GM20431 (cell line): ENCODE measurements around the gene MATN3.

ENCODE experiments used
- in situ Hi-C: fragments of 300-500 bp; cut with MseI, MboI; formaldehyde crosslinking; loops from one replicate; pipeline ENCODE4 v1.15.0; 2020; ENCODE audit warnings: low sequenced_read_pairs; ENCODE audit not compliant: unreplicated experiment

Gene MATN3

DNA sequence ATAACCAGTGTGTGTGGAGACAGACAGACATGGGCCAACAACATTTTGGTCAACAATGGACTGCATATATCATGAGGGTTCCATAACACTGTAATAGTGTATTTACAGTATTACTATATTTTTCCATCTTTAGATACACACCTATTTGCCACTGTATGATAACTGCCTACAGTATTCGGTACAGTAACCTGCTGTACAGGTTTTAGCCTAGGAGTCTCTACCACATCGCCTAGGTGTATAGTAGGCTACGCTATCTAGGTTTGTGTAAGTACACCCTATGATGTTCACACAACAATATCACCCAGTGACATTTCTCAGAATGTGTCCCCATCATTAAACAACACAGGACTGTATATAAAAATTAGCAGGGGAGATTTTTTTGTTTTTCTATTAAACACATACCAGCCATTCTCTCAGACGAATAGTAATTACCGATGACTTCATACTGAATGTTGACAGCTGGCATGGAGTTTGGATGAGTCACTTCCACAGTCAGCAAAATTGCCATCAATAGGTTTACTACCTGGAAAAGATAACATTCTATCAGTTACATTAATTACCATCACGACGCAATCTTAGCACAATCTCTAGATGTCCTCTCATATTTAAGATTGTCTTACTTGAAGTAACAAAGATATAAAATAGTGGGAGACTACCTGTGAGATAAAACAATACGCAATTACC lies 28.2 kb upstream of the MATN3 start:
- in situ Hi-C loops, result no loop called here

DNA sequence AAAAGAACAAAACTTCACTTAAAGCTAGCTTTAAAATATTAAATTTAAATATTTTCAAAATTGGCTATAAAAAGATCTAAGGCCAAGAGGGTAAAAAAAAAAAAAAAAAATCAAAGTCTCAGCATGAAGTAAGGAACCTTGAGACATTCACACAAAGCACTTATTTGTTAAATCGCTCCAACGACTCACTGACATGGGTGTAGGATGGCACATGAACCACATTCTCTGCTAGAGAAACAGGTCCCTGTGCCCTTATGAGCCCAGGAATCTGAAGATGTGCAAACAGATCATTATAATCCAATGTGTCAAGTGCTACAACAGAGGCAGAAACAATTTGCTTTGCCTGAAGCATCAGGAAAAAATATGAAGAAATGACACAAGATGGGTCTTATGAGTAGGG lies 25.2 kb upstream of the MATN3 start:
- in situ Hi-C loops, result no loop called here

DNA sequence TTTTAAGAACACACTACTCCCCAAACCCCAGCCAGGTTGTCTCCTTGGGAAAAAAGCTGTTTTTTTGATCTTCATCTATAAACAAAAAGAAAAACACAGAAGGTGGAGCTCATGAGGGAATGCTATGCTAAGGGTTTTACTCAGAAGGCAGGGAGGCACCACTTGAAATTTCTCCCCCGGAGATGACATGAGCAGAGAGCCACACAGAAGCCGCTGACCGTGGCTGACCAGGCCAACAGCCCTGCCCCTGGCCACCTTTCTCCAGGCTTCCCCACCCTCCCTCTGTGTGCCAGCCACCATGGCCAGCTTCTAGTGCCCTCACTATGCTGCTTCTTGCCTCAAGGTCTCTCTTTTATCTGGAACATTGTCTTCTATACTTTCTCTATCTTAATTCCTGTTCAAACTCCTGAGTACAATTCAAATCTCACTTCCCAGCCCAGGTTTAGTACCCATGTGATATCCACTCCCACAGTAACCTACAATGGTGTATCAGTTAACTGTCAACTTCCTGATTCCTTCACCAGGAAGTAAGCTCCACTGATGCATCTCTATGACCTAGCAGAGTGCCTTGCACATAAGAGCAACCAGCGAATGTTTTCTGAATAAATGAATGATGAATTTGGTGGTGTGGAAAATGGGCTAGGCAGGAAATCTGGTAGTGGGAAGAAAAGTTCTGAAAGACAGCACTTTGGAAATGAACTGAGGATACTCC lies 23.6 kb upstream of the MATN3 start:
- in situ Hi-C loops, result no loop called here

DNA sequence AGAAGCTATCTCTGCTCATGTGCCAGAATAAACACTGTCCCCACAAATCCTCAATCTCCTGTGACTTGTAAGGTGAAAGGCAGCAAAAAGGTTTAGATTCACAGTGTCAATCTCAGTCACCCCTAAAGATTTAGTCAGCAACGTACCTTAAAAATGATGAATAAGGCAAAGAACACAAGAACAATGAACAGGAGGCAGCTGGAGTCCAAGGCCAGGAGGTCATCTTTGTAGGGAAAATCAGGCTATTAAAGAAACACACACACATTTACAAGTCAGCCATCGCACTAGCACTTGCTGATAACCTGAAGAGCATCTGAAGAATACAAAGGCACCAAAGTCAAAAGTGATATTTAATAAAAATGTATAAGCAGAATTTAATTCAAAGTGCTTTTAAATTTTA lies 22.4 kb upstream of the MATN3 start:
- in situ Hi-C loops, result no loop called here

DNA sequence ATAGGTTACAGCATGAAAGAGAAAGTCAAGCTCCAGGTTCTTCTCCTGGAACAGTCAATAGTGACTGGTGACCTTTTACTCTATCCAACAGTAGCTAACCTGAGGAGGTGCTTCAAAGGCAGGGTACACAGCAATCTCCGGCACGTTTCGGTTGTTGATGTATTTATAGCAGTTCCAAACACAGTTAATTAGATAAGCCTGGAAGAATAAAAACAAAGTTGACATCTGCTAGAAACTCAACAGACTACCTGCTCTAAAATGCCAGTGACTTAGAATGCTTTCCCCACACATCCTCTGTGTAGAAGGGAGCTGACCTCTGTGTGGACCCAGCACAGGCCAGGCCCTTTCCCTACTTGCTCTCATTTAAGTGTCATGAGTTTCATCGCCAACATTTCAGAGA lies 21.8 kb upstream of the MATN3 start:
- in situ Hi-C loops, result no loop called here

DNA sequence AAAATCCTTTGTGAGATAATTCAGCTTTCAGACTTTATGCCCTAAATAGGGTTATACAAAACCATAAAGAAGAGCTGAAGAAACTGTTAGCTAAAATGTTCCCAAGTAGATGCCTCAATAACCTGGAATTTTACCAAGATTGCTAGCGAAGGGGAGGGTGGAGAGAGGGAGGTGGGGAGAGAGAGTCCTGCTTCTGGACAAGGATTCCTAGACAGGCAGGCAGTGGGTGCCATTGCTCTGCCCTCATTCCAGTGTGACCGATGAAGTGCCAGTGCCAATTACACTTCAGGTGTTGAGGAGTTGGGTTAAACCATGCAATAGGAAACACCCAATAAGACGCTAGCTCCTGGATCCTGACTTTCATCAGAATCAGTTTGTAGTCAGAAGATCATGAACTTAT lies 20.9 kb upstream of the MATN3 start:
- in situ Hi-C loops, result no loop called here

DNA sequence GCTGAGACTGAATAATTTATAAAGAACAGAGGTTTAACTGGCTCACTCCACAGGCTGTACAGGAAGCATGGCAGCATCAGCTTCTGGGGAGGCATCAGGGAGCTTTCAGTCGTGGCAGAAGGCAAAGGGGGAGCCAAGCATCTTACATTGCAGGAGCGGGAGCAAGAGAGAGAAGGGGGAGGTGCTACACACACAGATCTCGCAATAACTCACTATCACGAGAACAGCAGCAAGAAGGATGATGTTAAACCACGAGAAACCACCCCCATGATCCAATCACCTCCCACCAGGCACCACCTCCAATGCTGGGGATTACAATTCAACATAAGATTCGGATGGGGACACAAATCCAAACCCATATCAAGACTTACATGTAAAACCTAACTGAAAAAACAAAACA lies 17.8 kb upstream of the MATN3 start:
- in situ Hi-C loops, result no loop called here

DNA sequence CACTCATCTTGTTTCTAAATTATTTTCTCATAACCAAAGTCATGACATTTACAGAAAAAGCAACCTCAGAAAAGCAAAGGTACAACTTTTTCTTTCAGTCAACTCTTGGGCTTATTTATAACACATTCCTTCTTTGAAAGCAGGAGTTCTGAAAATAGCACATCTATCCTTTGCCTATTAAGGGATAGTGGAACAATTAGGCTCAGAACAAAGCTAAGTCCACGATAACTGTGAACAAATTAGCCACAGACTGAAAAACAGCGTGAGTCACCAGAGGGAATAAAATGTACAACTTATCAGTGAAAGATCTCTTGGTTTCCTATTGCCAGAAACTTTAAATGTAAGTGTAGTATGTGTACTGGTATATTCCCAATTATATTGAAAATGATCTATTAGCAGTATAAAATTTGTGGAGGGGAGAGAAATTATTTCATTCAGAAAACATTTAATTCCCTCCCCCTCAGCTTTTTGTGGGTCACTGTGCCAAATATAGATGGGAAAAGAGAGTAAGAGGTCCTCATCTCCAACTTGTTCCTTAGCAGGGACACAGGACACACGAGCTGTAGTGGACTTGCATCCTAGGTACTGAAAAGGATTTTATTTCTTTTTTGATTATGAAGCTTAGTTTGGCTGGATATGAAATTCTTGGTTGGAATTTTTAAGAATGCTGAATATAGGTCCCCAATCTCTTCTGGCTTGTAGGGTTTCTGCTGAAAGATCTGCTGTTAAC lies 15.4 kb upstream of the MATN3 start:
- in situ Hi-C loops, result no loop called here

DNA sequence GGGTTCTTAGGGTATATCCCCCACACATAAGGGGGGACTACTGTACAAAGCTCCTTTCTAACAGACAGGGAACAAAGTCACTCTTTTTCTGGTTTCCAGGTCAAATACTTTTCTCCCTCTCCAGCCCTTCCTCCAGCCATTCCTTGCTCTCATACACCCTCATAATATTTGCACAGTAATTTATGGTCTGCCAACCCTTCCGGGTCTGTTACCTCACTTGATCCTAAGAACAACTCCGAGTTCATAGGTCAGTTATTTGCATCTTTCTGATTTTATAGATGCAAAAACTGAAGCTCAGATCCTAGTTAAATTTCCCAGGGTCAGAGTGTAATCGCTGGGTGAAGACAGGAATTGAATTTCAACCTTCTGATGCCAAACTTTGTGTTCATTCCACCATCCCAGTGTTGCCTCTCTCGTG lies 14.8 kb upstream of the MATN3 start:
- in situ Hi-C loops, result no loop called here

DNA sequence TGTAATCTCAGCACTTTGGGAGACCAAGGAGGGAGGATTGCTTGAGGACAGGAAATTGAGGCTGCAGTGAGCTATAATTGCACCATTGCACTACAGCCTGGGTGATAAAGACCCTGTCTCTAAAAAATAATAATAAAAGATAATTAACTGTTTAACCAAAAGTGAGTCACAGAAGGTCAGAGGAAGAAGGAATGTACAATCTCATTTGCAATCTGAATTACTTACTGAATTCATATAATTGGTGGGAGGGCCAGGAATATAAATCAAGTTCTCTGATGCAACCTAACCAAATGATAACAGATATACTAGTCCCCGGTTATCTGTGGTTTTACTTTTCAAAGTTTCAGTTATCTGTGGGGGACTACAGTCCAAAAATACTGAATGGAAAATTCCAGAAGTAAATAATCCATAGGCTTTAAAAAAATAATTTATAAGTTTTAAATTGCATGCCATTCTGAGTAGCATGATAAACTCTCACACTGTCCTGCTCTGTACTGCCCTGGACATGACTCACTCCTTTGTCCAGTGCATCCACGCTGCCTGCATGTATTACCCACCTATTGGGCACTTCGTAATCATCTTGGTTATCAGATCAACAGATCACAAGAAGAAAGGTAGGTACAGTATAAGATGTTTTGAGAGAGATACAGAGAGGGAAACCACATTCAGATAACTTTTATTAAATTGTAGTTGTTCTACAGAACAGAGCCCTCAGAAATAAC lies 12.8 kb upstream of the MATN3 start:
- in situ Hi-C loops, result no loop called here

DNA sequence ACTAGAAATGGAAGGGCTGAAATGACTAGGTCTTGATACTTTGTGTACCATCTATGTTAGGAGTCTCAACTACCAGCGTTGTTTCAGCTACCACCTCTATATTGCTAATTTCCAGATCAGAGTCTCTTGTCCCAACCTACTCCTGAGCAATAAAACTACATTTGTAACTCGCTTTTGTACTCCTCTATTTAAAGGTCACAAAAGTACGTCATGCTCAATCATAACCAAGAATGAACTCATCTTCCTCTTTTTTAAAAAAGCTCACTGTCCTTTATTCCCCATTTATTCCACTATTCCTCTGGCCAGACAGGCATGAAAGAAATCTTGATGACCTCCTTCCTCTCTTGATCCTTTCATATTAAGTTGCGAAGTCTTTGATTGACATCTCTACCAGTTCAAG lies 11.2 kb upstream of the MATN3 start:
- in situ Hi-C loops, result no loop called here

DNA sequence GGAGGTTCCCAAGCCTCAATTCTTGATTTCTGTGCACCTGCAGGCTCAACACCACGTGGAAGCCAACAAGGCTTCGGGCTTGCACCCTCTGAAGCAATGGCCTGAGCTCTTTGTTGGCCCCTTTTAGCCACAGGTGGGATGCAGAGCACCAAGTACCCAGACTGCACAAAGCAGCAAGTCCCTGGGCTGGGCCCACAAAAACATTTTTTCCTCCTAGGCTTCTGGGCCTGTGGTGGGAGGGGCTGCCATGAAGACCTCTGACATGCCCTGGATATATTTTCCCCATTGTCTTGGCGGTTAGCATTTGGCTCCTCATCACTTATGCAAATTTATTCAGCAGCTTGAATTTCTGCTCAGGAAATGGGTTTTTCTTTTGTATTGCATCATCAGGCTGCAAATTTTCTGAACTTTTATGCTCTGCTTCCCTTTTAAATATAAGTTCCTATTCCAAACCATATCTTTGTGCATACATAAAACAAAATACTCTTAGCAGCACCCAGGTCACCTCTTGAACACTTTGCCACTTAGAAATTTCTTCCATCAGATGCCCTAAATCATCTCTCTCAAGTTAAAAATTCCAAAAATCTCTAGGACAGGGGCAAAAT lies 9.0 kb upstream of the MATN3 start:
- in situ Hi-C loops, result no loop called here

DNA sequence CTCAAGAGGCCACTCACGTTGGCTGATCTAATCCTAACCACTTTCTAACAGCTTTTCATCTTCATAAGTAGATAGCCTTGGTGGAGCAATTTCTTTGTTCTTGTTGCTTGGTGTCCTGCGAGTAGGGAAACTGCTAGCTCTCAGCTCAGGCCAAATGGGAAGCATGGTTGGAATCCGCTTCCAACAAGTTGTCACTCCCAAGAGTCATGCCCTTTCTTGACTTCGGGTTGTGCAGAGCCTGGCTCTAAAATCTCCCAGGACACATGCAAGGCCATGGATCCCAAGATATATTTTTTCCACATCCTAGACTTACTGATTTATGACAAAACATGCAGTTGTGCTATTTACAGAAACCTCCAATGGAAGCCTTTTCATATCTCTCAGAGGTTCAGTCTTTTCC lies 7.3 kb upstream of the MATN3 start:
- in situ Hi-C loops, result loop anchor here (10.0 kb wide), 1 partner anchor 75 kb away; no protein-coding TSS in a partner anchor

DNA sequence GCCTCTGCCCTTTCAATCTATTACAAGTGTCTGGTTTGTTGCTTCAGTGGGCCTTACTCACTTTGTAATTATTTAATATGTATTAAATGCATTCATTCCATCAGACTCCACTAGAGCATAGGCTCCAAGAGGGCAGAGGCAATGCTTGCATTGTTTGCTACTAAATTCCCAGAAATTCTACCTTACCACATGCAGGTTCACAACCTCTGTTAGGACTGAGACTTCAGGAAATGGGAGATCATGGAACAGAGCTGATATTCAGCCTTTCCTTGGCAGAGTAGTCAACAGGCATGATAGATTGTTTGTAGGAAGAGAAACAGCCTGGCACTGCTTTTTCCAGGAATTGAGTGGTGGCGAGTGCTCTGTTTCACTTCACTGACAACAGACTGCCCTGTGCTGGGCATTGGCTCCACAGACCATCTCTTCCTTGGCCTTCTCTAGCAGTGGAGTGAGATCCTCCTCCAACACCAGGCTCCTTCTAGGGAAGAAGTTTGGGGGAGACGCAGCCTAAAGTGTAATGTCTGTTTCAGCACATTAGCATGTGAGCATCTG lies 6.2 kb upstream of the MATN3 start:
- in situ Hi-C loops, result loop anchor here (10.0 kb wide), 1 partner anchor 76 kb away; no protein-coding TSS in a partner anchor

DNA sequence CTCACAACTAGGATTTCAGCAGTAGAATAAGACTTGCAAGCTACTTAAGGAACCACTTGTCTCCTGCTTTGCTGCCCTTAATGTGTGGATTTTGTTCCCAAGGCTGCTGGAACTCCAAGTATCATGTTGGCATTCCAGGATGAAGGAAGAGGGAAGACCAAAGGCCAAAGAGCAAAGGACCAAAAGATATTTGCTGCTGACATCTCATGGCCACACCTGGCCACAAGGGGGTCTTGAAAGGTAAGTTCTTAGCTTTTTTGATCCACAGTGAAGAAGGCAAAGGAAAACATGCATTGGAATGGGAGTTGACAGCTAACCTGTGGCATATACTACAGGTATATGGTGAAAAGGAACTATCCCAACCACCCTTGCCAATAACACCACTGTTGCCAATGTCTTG lies 3.9 kb upstream of the MATN3 start:
- in situ Hi-C loops, result loop anchor here (10.0 kb wide), 1 partner anchor 78 kb away; no protein-coding TSS in a partner anchor

DNA sequence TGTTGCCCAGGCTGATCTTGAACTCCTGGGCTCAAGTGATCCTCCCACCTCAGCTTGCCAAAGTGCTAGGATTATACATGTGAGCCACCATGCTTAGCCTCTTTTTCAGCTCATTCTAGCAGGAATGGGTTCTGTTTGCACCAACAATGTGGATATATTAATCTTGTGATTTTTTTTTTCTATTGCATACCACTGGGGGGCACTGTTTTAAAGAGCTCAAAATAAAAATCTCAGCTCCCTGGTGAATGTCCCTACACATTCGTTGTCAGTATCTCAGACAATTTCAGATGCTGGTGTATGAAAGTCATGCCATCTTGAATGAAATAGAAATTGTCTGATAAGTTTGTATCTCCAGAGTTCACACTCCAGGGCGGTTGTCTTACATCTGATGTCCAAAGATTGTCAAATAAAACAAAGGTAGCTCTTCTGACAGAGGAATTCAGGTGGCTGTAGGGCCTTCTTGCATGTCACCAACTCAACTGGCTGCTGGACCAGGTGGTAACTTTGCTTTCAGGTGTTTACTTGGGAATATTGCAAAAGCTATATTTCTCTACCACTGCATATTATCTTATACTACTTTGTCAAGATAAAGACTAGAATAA lies 3.1 kb upstream of the MATN3 start:
- in situ Hi-C loops, result loop anchor here (10.0 kb wide), 1 partner anchor 79 kb away; no protein-coding TSS in a partner anchor

DNA sequence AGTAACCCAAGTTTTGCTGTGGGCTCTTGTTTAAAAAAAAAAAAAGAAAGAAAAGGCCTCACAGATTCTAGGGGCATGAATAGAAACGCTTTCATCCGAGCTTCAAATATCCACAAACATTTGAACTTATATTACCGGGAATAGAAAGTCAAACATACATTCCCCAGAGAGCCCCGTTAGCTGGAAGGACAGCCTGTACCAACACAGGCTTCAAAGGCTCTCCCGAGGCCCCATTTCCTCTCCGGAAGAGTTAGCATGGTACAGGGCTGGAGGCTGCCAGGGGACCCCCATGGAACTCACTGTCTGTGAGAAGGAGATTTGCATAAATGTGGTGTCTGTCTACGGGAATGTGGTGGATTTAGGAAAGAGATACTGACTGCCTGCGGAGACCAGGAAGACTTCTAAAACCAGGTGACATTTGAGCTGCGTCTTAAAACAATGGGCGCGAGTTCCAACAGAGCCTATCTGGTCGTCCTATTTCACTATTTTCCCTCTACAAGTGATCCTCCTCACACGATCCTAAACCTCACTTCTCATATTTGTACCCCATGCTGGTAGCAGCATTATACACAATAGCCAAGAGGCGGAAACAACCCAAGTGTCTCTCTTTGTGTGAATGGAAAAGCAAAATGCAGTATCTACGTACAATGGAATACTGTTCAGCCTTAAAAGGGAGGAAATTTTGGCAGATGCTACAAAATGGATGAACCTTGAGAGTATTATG lies 820 bp upstream of the MATN3 start:
- in situ Hi-C loops, result loop anchor here (10.0 kb wide), 1 partner anchor 82 kb away; no protein-coding TSS in a partner anchor

DNA sequence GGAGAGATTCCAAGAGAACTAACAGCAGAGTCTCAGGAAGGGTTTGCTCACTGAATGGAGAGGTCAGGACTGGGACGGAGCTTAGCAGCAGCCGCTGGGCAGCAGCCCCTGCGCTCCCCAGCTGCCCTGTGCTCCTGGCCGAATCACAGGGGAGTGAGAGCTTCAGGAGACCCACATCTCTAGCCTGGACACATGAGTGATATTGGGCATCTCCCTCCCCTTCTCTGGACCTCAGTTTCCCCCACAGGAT lies 511 bp downstream of the MATN3 start:
- in situ Hi-C loops, result loop anchor here (10.0 kb wide), 1 partner anchor 83 kb away; no protein-coding TSS in a partner anchor
